DND-41 (cell line): ENCODE measurements around the gene TMEM127.

Experiments
- ATAC-seq: fragments of 200-7000 bp; cut with Tn5 transposase; 3 replicates; pipeline ENCODE4 v1.9.1; 2021; ENCODE audit warnings: low read depth; ENCODE audit not compliant: insufficient read depth
- DNase-seq: peaks from one replicate; pipeline ENCODE4 v3.0.0-alpha.2; 2020
- H2AFZ ChIP-seq: 2 replicates; pipeline ENCODE4 v1.6.0; 2012; ENCODE audit warnings: low read depth, low read length
- H3K27ac ChIP-seq: 2 replicates; pipeline ENCODE4 v1.5.1; 2012; ENCODE audit warnings: low read length, inconsistent platforms
- H3K27me3 ChIP-seq: fragments of 200-600 bp; sonication (generic); 2 replicates; pipeline ENCODE4 v1.6.0; 2012; ENCODE audit warnings: low read length, mild to moderate bottlenecking, inconsistent platforms; ENCODE audit not compliant: insufficient read depth, poor library complexity
- H3K36me3 ChIP-seq: 2 replicates; pipeline ENCODE4 v1.5.1; 2012; ENCODE audit warnings: low read length, inconsistent platforms; ENCODE audit not compliant: insufficient read depth
- H3K4me1 ChIP-seq: 2 replicates; pipeline ENCODE4 v1.5.1; 2012; ENCODE audit warnings: mild to moderate bottlenecking, low read length; ENCODE audit not compliant: insufficient read depth
- H3K4me2 ChIP-seq: 2 replicates; pipeline ENCODE4 v1.6.0; 2012; ENCODE audit warnings: mild to moderate bottlenecking, moderate library complexity, low read length, inconsistent platforms; ENCODE audit not compliant: insufficient read depth
- H3K4me3 ChIP-seq, 2 experiments: fragments of 200-600 bp in 1 of 2; shearing (Covaris generic) in 1 of 2; 2 replicates each; pipeline ENCODE4 v1.5.1; 2012 to 2016; ENCODE audit warnings: inconsistent platforms in 2 of 2, low read length in 2 of 2, mild to moderate bottlenecking in 2 of 2, low read depth in 1 of 2, moderate library complexity in 1 of 2
- H3K79me2 ChIP-seq: 2 replicates; pipeline ENCODE4 v1.6.0; 2012; ENCODE audit warnings: low read length, inconsistent platforms; ENCODE audit not compliant: insufficient read depth
- H3K9ac ChIP-seq: 2 replicates; pipeline ENCODE4 v1.6.0; 2012; ENCODE audit warnings: low read depth, mild to moderate bottlenecking, inconsistent platforms, low read length, moderate library complexity
- H3K9me3 ChIP-seq: 2 replicates; pipeline ENCODE4 v1.5.1; 2012; ENCODE audit warnings: low read length, moderate library complexity, mild to moderate bottlenecking, inconsistent platforms; ENCODE audit not compliant: insufficient read depth, severe bottlenecking
- H4K20me1 ChIP-seq: 2 replicates; pipeline ENCODE4 v1.6.0; 2012; ENCODE audit warnings: low read length; ENCODE audit not compliant: insufficient read depth
- CTCF ChIP-seq: IDR thresholded peaks from 2 replicates; pipeline ENCODE4 v1.5.1; 2012; ENCODE audit warnings: borderline replicate concordance, low read length, moderate library complexity, mild to moderate bottlenecking; ENCODE audit not compliant: poor library complexity, severe bottlenecking; ENCODE audit errors: extremely low read depth
- EZH2 ChIP-seq: IDR thresholded peaks from 3 replicates; pipeline ENCODE4 v1.6.1; 2012; ENCODE audit warnings: borderline replicate concordance, low read depth, mild to moderate bottlenecking, moderate library complexity, low read length, inconsistent platforms; ENCODE audit not compliant: severe bottlenecking

The TMEM127 gene

GRCh38 chr2:96212339-96212738 lies 53.5 kb downstream of the TMEM127 start:
- H3K27me3 ChIP-seq: no peaks in the 10 kb centered on the region
- H3K4me2 ChIP-seq: no peak overlapping the region
- peaks cover 8% of the 10 kb centered on the region for H4K20me1 ChIP-seq
- H3K79me2 ChIP-seq: peaks cover 27% of the 10 kb centered on the region
- no peak for DNase-seq
- no peaks in the 10 kb centered on the region for H3K9me3 ChIP-seq
- no peak overlapping the region for H3K27ac ChIP-seq
- TF ChIP-seq CTCF: no peak
- no peak for TF ChIP-seq EZH2
- no peak overlapping the region for H3K4me3 ChIP-seq
- peaks cover under 1% of the 10 kb centered on the region; the same call in 1 of the 2 replicates for H3K36me3 ChIP-seq
- ATAC-seq: no peak
- no peak overlapping the region for H3K9ac ChIP-seq
- peaks cover 19% of the 10 kb centered on the region for H3K4me1 ChIP-seq
- H2AFZ ChIP-seq: no peak overlapping the region

GRCh38 chr2:96209729-96210085 lies 56.1 kb downstream of the TMEM127 start:
- no peaks in the 10 kb centered on the region for H3K9me3 ChIP-seq
- peaks cover 41% of the 10 kb centered on the region for H3K4me1 ChIP-seq
- DNase-seq (no peak), ATAC-seq (no peak)
- peaks cover 30% of the 10 kb centered on the region for H4K20me1 ChIP-seq
- H3K27ac ChIP-seq: peak overlapping the region; percentile 69
- H3K4me3 ChIP-seq: peak overlapping the region; percentile 67 to 86; a peak in 3 of 4 replicates
- H3K27me3 ChIP-seq: no peaks in the 10 kb centered on the region
- H3K36me3 ChIP-seq: peaks cover 11% of the 10 kb centered on the region
- H2AFZ ChIP-seq: peak overlapping the region; percentile 74
- H3K4me2 ChIP-seq: peak overlapping the region; percentile 79
- H3K9ac ChIP-seq: peak overlapping the region; percentile 83
- H3K79me2 ChIP-seq: peaks cover 52% of the 10 kb centered on the region
- TF ChIP-seq EZH2 (no peak), CTCF (no peak)

- peak overlapping the region; percentile 69 for H3K27ac ChIP-seq
- H3K27me3 ChIP-seq: no peaks in the 10 kb centered on the region
- H3K9me3 ChIP-seq: no peaks in the 10 kb centered on the region
- peak overlapping the region; percentile 74 for H2AFZ ChIP-seq
- H3K4me2 ChIP-seq: peak overlapping the region; percentile 79
- H3K9ac ChIP-seq: peak overlapping the region; percentile 83
- peak; percentile 42 for ATAC-seq
- peaks cover 35% of the 10 kb centered on the region for H4K20me1 ChIP-seq
- DNase-seq: no peak
- H3K36me3 ChIP-seq: peaks cover 11% of the 10 kb centered on the region
- TF ChIP-seq EZH2: no peak
- H3K4me3 ChIP-seq: peak overlapping the region; percentile 67 to 86
- H3K4me1 ChIP-seq: peaks cover 42% of the 10 kb centered on the region
- H3K79me2 ChIP-seq: peaks cover 57% of the 10 kb centered on the region
Observed at GRCh38 chr2:96209011-96209728, 56.6 kb downstream of the TMEM127 start.

DNA sequence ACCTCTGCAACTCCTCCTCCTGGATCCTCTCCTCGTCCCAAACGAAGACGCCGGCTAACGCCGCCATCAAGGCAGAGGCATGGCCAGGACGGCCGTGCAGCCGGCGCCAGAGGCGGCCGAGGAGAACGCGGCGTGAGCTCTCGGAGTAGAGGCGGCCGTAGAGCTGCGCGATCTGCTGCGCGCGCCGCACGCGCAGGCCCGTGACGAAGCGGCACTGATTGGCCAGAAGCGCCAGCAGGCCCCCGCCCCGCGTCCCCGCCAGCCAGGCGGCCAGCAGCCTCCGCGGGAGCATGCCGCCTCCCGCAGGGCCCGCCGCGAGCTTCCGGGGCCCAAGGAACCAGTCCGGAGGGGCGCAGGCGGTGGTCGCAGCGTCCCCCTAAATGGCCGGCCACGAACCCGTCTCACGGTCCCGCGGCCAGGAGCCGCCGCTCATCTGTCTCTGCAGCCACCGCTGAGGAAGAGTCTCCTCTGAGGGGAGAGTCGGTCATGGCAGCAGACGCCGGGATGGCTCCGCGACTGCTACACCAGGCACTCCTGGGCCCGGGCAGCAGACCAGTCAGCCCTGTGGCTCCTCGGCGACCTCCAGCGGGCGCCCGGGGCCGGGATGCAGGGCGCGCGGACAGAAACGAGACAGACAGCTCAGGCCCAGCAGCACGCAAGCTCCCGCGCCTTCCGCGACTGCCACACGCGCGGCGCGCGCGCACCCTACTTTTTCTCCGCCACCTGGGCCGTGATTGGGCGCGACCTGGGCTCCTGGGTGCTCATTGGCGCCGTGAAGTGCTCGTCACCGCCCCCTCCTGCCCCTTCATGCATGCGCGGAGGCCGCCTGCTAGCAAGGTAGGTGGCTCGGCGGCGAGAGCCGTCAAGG lies 57.4 kb downstream of the TMEM127 start, which contains the start of gene STARD7:
Gene STARD7, minus strand, starts transcription at position 685 of the 868 bp plus-strand sequence. Its CDS starts 393 bp downstream, at position 292.
- Histone ChIP-seq H3K9ac (peak within 1 kb of the TSS; percentile 83), H3K36me3 (peaks cover 14% of the 10 kb centered on the region), H3K79me2 (peaks cover 65% of the 10 kb centered on the region), H4K20me1 (peaks cover 43% of the 10 kb centered on the region), H2AFZ (peak within 1 kb of the TSS; percentile 78), H3K4me2 (peak within 1 kb of the TSS; percentile 79), H3K4me3 (peak within 1 kb of the TSS; percentile 67 to 86), H3K4me1 (peaks cover 45% of the 10 kb centered on the region), H3K9me3 (no peaks in the 10 kb centered on the region), H3K27ac (peak within 1 kb of the TSS; percentile 82), H3K27me3 (no peaks in the 10 kb centered on the region)
- DNase-seq (peak; percentile 98), ATAC-seq (peak; percentile 90)
- TF ChIP-seq CTCF: peak; percentile 21
- no peak for TF ChIP-seq EZH2
